HepG2 (cell line): Measurements from ENCODE around the gene LZTS2. TPM values are rescaled to one million over a fixed set of nuclear protein-coding genes. Genes with fewer than 3 reads are reported as not detected.

Experiments used
- ATAC-seq: fragments of 200-7000 bp; cut with Tn5 transposase; 3 replicates; pipeline ENCODE4 v1.9.1; 2020; ENCODE audit warnings: mild to moderate bottlenecking, moderate library complexity
- BruUV-seq: library from RNA; stranded (reverse); fragments of 400-500 nt; replicated peaks from 2 replicates; lab custom pipeline; 2021; lab: Mats Ljungman, UMichigan
- CTCF ChIA-PET: fragments of 300-600 bp; formaldehyde crosslinking; extraction: SDS; loops from one replicate; lab custom pipeline; 2021; ENCODE audit warnings: low total read pairs, inconsistent platforms, low intra/inter-chr PET ratio; lab: Yijun Ruan, JAX
- POLR2A ChIA-PET: fragments of 350-600 bp; sonication (Branson Sonifier 250); formaldehyde crosslinking; loops from one replicate; lab custom pipeline; 2020; ENCODE audit warnings: antibody characterized with exemption, inconsistent platforms; lab: Yijun Ruan, JAX
- DNase-seq: peaks from one replicate; pipeline ENCODE4 v3.0.0-alpha.2; 2015; ENCODE audit warnings: low spot score
- FAIRE-seq: peaks from 3 replicates; lab custom pipeline; 2011; peaks lifted over from hg19 to GRCh38; lab: Jason Lieb, UNC
- H2AFZ ChIP-seq: one replicate; pipeline ENCODE4 v1.6.1; 2011; ENCODE audit warnings: low read length, inconsistent platforms
- H3K27ac ChIP-seq: fragments of 300-600 bp; 3 replicates; pipeline ENCODE4 v1.8.0; 2011; ENCODE audit warnings: mixed run types, mild to moderate bottlenecking, mixed read lengths, low read length, inconsistent platforms; ENCODE audit not compliant: insufficient read depth; ENCODE audit errors: extremely low read length
- H3K27me3 ChIP-seq, 2 experiments: fragments of 200-600 bp in 1 of 2; 2 replicates in 1 of 2; 3 replicates in 1 of 2; pipeline versions ENCODE4 v1.6.0 to v1.8.0; 2011; ENCODE audit warnings: low read length in 2 of 2, mild to moderate bottlenecking in 2 of 2, moderate library complexity in 2 of 2, inconsistent platforms in 1 of 2; ENCODE audit not compliant: insufficient read depth in 2 of 2, control insufficient read depth in 1 of 2
- H3K36me3 ChIP-seq, 2 experiments: fragments of 200-600 bp in 1 of 2; replicated peaks in 1 of 2; 2 replicates in 1 of 2; 3 replicates in 1 of 2; pipeline versions ENCODE4 v1.5.1 to v1.8.0; 2011; ENCODE audit warnings: low read length in 2 of 2, inconsistent platforms in 1 of 2; ENCODE audit not compliant: insufficient read depth in 2 of 2, control insufficient read depth in 1 of 2
- H3K4me1 ChIP-seq: 2 replicates; pipeline ENCODE4 v1.5.1; 2012; ENCODE audit warnings: low read length, inconsistent platforms; ENCODE audit not compliant: insufficient read depth
- H3K4me2 ChIP-seq: 2 replicates; pipeline ENCODE4 v1.6.0; 2011; ENCODE audit warnings: low read depth, low read length, inconsistent platforms
- H3K4me3 ChIP-seq, 3 experiments: fragments of 200-600 bp in 1 of 3; sonication (generic), shearing (Covaris generic) in 1 of 3; replicated peaks in 1 of 3; 2 replicates each; pipeline ENCODE4 v1.5.1; 2011 to 2016; ENCODE audit warnings: low read length in 3 of 3, inconsistent platforms in 2 of 3, low read depth in 2 of 3, mild to moderate bottlenecking in 2 of 3, control low read depth in 1 of 3, mixed read lengths in 1 of 3; ENCODE audit not compliant: insufficient read depth in 1 of 3
- H3K79me2 ChIP-seq: one replicate; pipeline ENCODE4 v1.6.1; 2011; ENCODE audit warnings: low read length, inconsistent platforms; ENCODE audit not compliant: insufficient read depth
- H3K9ac ChIP-seq: 2 replicates; pipeline ENCODE4 v1.6.0; 2011; ENCODE audit warnings: mild to moderate bottlenecking, low read depth, low read length, inconsistent platforms; ENCODE audit not compliant: insufficient read depth
- H3K9me3 ChIP-seq: 2 replicates; pipeline ENCODE4 v1.5.1; 2012; ENCODE audit warnings: mild to moderate bottlenecking, low read length
- H4K20me1 ChIP-seq: 2 replicates; pipeline ENCODE4 v1.6.0; 2011; ENCODE audit warnings: inconsistent platforms, mild to moderate bottlenecking, low read length, moderate library complexity; ENCODE audit not compliant: insufficient read depth
- ARID3A ChIP-seq: IDR thresholded peaks from 2 replicates; pipeline ENCODE4 v1.6.1; 2012; ENCODE audit warnings: low read depth, low read length, improper control_type of control experiment
- ARID5B ChIP-seq: IDR thresholded peaks from 2 replicates; pipeline ENCODE4 v1.4.0; 2020; ENCODE audit warnings: mild to moderate bottlenecking, missing genetic modification reagents
- DR1 ChIP-seq: sonication (generic); formaldehyde crosslinking; IDR thresholded peaks from 2 replicates; pipeline ENCODE4 v1.8.0; 2021; ENCODE audit warnings: mild to moderate bottlenecking, missing genetic modification reagents, inconsistent platforms
- E2F2 ChIP-seq: sonication (generic); formaldehyde crosslinking; IDR thresholded peaks from 2 replicates; pipeline ENCODE4 v1.4.0; 2020; ENCODE audit warnings: missing genetic modification reagents, borderline replicate concordance
- HNF1B ChIP-seq: sonication (generic); formaldehyde crosslinking; IDR thresholded peaks from 2 replicates; pipeline ENCODE4 v1.5.1; 2020; ENCODE audit warnings: mild to moderate bottlenecking, moderate library complexity, missing genetic modification reagents
- KDM5B ChIP-seq: sonication (generic); formaldehyde crosslinking; IDR thresholded peaks from 2 replicates; pipeline ENCODE4 v1.4.0; 2020; ENCODE audit warnings: missing genetic modification reagents, mild to moderate bottlenecking, borderline replicate concordance
- MIER3 ChIP-seq: IDR thresholded peaks from 2 replicates; pipeline ENCODE4 v1.6.1; 2016; ENCODE audit warnings: missing compliant biosample characterization, borderline replicate concordance
- SRF ChIP-seq: IDR thresholded peaks from 2 replicates; pipeline ENCODE4 v1.6.1; 2011; ENCODE audit warnings: mild to moderate bottlenecking, low read depth, low read length, moderate library complexity
- THAP7 ChIP-seq: sonication (generic); formaldehyde crosslinking; IDR thresholded peaks from 2 replicates; pipeline ENCODE4 v1.8.1; 2023; ENCODE audit warnings: mild to moderate bottlenecking, missing genetic modification reagents
- TRIM24 ChIP-seq: sonication (generic); formaldehyde crosslinking; IDR thresholded peaks from 2 replicates; pipeline ENCODE4 v1.8.0; 2022; ENCODE audit warnings: mild to moderate bottlenecking, missing genetic modification reagents
- ZNF230 ChIP-seq: sonication (generic); formaldehyde crosslinking; IDR thresholded peaks from 2 replicates; pipeline ENCODE4 v1.4.0; 2020; ENCODE audit warnings: mild to moderate bottlenecking, missing genetic modification reagents
- ZNF3 ChIP-seq: IDR thresholded peaks from 2 replicates; pipeline ENCODE4 v1.7.0; 2017; ENCODE audit warnings: inconsistent platforms
- WGBS: methylation state at CpG from one replicate; pipeline ENCODE4 v1.1.6; 2017; ENCODE audit warnings: low lambda C conversion rate; 5-methylcytosine and 5-hydroxymethylcytosine counted together
- in situ Hi-C: cut with HindIII; loops from 2 replicates; pipeline ENCODE4 v1.10.0; 2017; ENCODE audit warnings: low pct_unique_long_range_greater_than_20kb; ENCODE audit not compliant: extremely low pct_ligation_motif_present
- intact Hi-C: fragments of 100-400 bp; cut with micrococcal nuclease; formaldehyde crosslinking; loops from one replicate; pipeline ENCODE4 v1.10.0; 2022; ENCODE audit not compliant: unreplicated experiment
- polyA plus RNA-seq, 8 experiments: library from polyadenylated mRNA; depleted of rRNA in 3 of 8; stranded (reverse) in 7 of 8; unstranded in 1 of 8; fragments of >200 nt; fragmentation: Illumina TruSeq in 4 of 8; extraction: Trizol in 4 of 8; gene quantifications; 2 replicates each; pipeline versions ENCODE4 v1.2.1 to v1.2.3, GENCODE V29; 2011 to 2016; ENCODE audit warnings: low read depth in 4 of 8, missing spikeins in 1 of 8, mixed read lengths in 1 of 8; ENCODE audit not compliant: insufficient read depth in 1 of 8
- total RNA-seq, 5 experiments: library from RNA; depleted of rRNA; stranded (reverse); fragments of >200 nt; fragmentation: Illumina TruSeq; extraction: Trizol; gene quantifications; 2 replicates each; pipeline ENCODE4 v1.2.3, GENCODE V29; 2016; ENCODE audit warnings: low read depth in 1 of 5

Gene LZTS2
- total and polyA plus RNA-seq, 2 of the 13 experiments (the other 11 are each of a cell fraction or from before 2014, with no cell fraction given), result 43.6 to 65.6 TPM

- Histone ChIP-seq H3K9me3 (no peaks in the 10 kb centered on the region), H3K4me3 (peak overlapping the region in 1 of 3 experiments; percentile 6; a peak in 1 of 6 replicates), H3K4me1 (peaks cover 55% of the 10 kb centered on the region), H3K36me3 (no peaks in the 10 kb centered on the region), H3K27ac (no peak overlapping the region), H3K27me3 (no peaks in the 10 kb centered on the region; a peak in 1 of 5 replicates), H3K4me2 (peak overlapping the region; percentile 96), H3K9ac (no peak overlapping the region), H3K79me2 (no peaks in the 10 kb centered on the region), H2AFZ (no peak overlapping the region), H4K20me1 (no peaks in the 10 kb centered on the region)
- in situ Hi-C loops, result loop anchor here (5.0 kb wide), 1 partner anchor 38 kb away; no protein-coding TSS in a partner anchor
- DNase-seq (no peak), FAIRE-seq (no peak), ATAC-seq (peak; percentile 43)
- intact Hi-C loops, result loop anchor here (5.0 kb wide), 1 partner anchor 38 kb away; no protein-coding TSS in a partner anchor
- WGBS, result 66% methylated on average over 17 of the region's 27 CpGs
- POLR2A ChIA-PET, result interaction anchor here (0.8 to 4.6 kb wide), 9 partner anchors 11 to 60 kb away, joined by 3 to 51 read pairs (median 4); partner anchors contain the start of genes KAZALD1 and MRPL43
- CTCF ChIA-PET, result no interaction called here
- no TSS peak for BruUV-seq
- no peak for TF ChIP-seq ARID3A
- TF ChIP-seq HNF1B (CRISPR knock-in tag), result no peak
- peak; percentile 74; the same call in 1 of the 2 replicates for TF ChIP-seq ZNF3
- TF ChIP-seq MIER3 (CRISPR knock-in tag), result no peak
- no peak for TF ChIP-seq TRIM24 (CRISPR knock-in tag)
- no peak for TF ChIP-seq ARID5B
- peak; percentile 27; the same call in 1 of the 2 replicates for TF ChIP-seq KDM5B (CRISPR knock-in tag)
- TF ChIP-seq E2F2 (CRISPR knock-in tag), result no peak
- no peak for TF ChIP-seq DR1
- TF ChIP-seq THAP7, result no peak
- no peak for TF ChIP-seq SRF
- no peak for TF ChIP-seq ZNF230
Measured at GRCh38 chr10:101029520-101030295, 30.1 kb downstream of the LZTS2 start.
